ENCODE measurements around the gene PGBD2. TPM values are rescaled to one million over a fixed set of nuclear protein-coding genes. Genes with fewer than 3 reads are reported as not detected.
A peak's percentile ranks its signal among the peaks of the same experiment; 100 is the strongest.

PGBD2 gene
- polyA plus RNA-seq = 10 to 100 TPM in 1 of 3 donors, 1 to 10 TPM in 2; 6.7 to 12.4 (median 9.3) TPM

GRCh38 chr1:248906009-248906752 lies at the start of gene PGBD2:
TSS of gene PGBD2 (plus strand) at chr1:248906235. CDS start at chr1:248913863, 7,628 bp downstream.
- H3K4me1 Mint-ChIP-seq = peaks cover 37 to 52% of the 10 kb centered on the region in 2 donors
- H3K36me3 Mint-ChIP-seq = peaks cover 0 to 7% (median 0%) of the 10 kb centered on the region in 3 donors
- peak within 1 kb of the TSS; percentile 92 to 98 (median 98) for H3K4me3 Mint-ChIP-seq
- H3K9me3 Mint-ChIP-seq = no peaks in the 10 kb centered on the region
- peaks cover 0 to 9% (median 6%) of the 10 kb centered on the region in 3 donors for H3K27me3 Mint-ChIP-seq (ENCODE audit: low read depth in 3 of 3)
- DNase-seq = peak; percentile 94 to 95 (median 94)
- peak within 1 kb of the TSS; percentile 97 to 100 (median 99) for H3K27ac Mint-ChIP-seq

GRCh38 chr1:248857201-248857600 lies 48.8 kb upstream of the PGBD2 start:
- Mint-ChIP-seq H3K27me3 (ENCODE audit: low read depth in 3 of 3) (peaks cover 12 to 20% (median 16%) of the 10 kb centered on the region in 3 donors), H3K9me3 (no peaks in the 10 kb centered on the region), H3K36me3 (no peaks in the 10 kb centered on the region), H3K27ac (no peak overlapping the region), H3K4me3 (peak overlapping the region; percentile 81 to 96 (median 88)), H3K4me1 (peaks cover 31 to 43% of the 10 kb centered on the region in 2 donors)
- DNase-seq = no peak

DNA sequence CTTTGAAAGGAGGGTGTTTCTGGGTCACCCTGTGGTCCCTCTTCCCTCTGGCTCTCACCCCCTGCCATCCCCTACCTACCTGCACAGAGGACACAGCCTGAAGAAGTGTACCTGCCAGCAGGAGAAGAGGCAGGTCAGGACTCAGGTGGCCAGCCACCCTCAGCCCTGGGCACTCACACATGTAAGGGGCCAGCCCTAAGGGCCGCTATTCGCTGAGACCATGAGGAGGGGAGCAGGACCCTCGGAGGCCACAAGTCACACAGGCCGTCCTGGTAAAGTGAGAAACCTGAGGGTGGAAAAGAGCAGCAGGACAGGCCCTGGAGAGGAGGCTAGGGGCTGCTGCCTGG lies 48.3 kb upstream of the PGBD2 start:
- Mint-ChIP-seq H3K27ac (peak overlapping the region in 5 of 6 donors; percentile 5 to 97 (median 95)), H3K4me1 (peaks cover 36 to 49% of the 10 kb centered on the region in 2 donors), H3K9me3 (no peaks in the 10 kb centered on the region), H3K36me3 (no peaks in the 10 kb centered on the region), H3K27me3 (ENCODE audit: low read depth in 3 of 3) (peaks cover 12 to 20% (median 16%) of the 10 kb centered on the region in 3 donors), H3K4me3 (peak overlapping the region; percentile 81 to 96 (median 88))
- DNase-seq = no peak

GRCh38 chr1:248858096-248858890 lies 47.7 kb upstream of the PGBD2 start:
- Mint-ChIP-seq H3K9me3 (no peaks in the 10 kb centered on the region), H3K27me3 (ENCODE audit: low read depth in 3 of 3) (peaks cover 12 to 20% (median 16%) of the 10 kb centered on the region in 3 donors), H3K27ac (peak overlapping the region; percentile 77 to 99 (median 96)), H3K4me3 (peak overlapping the region; percentile 81 to 96 (median 88)), H3K36me3 (no peaks in the 10 kb centered on the region), H3K4me1 (peaks cover 40 to 53% of the 10 kb centered on the region in 2 donors)
- DNase-seq = peak in 1 of 3 donors; percentile 30

DNA sequence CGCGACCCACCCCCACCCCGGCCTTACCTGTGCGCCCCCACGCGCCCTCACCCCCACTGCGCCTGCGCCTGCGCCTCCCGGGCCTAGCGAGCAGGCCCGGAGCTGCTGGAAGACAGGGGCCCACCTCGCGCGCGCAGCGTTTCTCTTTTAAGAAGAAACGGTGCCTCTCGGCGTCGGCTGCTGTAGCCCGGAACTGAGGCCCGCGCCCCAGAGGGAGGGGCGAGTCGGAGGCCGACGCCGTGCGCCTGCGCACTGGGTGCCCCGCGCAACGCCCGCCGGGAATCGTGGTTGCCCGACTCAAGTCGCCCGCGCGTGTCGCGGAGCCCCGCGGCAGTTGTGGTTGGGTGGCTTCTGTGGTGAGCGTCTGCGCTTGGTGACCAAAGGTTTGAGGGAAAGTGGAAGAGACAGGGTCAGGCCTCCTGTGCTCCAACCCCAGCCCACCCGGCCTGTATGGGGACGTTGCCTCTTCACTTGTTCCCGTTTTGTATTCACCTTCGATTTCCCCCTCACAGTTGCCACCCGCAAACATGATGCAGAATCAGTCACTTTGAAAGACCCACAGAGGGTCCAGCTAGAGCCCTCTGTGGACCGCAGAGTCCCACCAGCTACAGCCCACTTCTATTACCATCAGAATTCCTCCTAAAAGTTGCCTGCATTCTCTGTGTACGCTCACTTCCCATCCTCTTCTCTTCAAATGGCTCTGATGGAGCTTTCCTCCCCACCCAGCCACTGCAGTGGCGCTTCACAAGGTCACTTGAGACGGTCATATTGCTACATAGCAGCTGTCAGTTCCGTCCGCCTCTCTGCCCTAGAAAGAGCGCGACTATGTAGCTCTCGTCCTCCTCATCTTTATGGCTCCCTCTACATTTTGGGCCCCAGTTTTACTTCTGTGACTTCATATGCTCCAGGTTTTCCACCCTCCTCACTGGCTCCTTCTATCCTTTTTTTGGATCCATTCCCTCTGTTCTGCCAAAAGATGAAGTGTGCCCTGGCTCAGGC lies 46.8 kb upstream of the PGBD2 start, which contains the start of gene ZNF692:
Gene ZNF692, minus strand, starts transcription at position 195 of the 999 bp plus-strand sequence. CDS start 776 bp downstream, outside the sequence.
- H3K27me3 Mint-ChIP-seq (ENCODE audit: low read depth in 3 of 3) = peaks cover 12 to 20% (median 18%) of the 10 kb centered on the region in 3 donors
- H3K27ac Mint-ChIP-seq = peak within 1 kb of the TSS; percentile 91 to 99 (median 96)
- DNase-seq = peak; percentile 97
- no peaks in the 10 kb centered on the region for H3K36me3 Mint-ChIP-seq
- peaks cover 46 to 61% of the 10 kb centered on the region in 2 donors for H3K4me1 Mint-ChIP-seq
- no peaks in the 10 kb centered on the region for H3K9me3 Mint-ChIP-seq
- H3K4me3 Mint-ChIP-seq = peak within 1 kb of the TSS; percentile 81 to 96 (median 88)

- no peak for DNase-seq
- no peaks in the 10 kb centered on the region for H3K9me3 Mint-ChIP-seq
- peaks cover 53 to 69% of the 10 kb centered on the region in 2 donors for H3K4me1 Mint-ChIP-seq
Measured at GRCh38 chr1:248860007-248860406, 46.0 kb upstream of the PGBD2 start.

DNA sequence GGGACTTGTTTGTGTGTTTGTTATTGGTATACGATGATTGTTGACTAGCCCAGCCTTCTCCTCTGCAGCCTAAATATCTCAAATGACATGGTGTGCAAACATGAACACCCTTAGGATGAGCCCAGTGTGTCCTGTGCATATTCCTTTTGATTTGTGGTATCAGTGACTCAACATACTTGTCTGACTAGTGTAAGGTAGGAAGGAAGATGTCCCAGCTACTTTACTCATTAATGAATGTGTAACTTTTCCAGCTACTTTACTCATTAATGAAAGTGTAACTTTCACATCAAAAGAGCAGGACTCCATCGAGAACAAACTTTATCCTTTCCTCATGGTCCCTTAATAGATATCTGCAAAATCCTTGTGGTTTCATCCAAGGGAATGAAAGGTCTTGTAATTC lies 44.4 kb upstream of the PGBD2 start:
- peaks cover 53 to 63% of the 10 kb centered on the region in 2 donors for H3K4me1 Mint-ChIP-seq
- H3K27me3 Mint-ChIP-seq (ENCODE audit: low read depth in 3 of 3) = peaks cover 10 to 20% (median 16%) of the 10 kb centered on the region in 3 donors
- no peaks in the 10 kb centered on the region for H3K36me3 Mint-ChIP-seq
- no peaks in the 10 kb centered on the region for H3K9me3 Mint-ChIP-seq
- peak overlapping the region in 4 of 6 donors; percentile 5 to 76 (median 42) for H3K27ac Mint-ChIP-seq
- DNase-seq = no peak
- H3K4me3 Mint-ChIP-seq = peak overlapping the region in 3 of 5 donors; percentile 55 to 90 (median 58)

More at GRCh38 chr1:248860007-248860406, 46.0 kb upstream of the PGBD2 start:
- peaks cover 12 to 20% (median 18%) of the 10 kb centered on the region in 3 donors for H3K27me3 Mint-ChIP-seq (ENCODE audit: low read depth in 3 of 3)
- H3K36me3 Mint-ChIP-seq = no peaks in the 10 kb centered on the region
- peak overlapping the region; percentile 91 to 99 (median 96) for H3K27ac Mint-ChIP-seq
- peak overlapping the region; percentile 81 to 96 (median 88) for H3K4me3 Mint-ChIP-seq

GRCh38 chr1:248862695-248862997 lies 43.4 kb upstream of the PGBD2 start:
- no peak for DNase-seq
- peak overlapping the region; percentile 81 to 93 (median 90) for H3K4me3 Mint-ChIP-seq
- no peaks in the 10 kb centered on the region for H3K36me3 Mint-ChIP-seq
- peaks cover 10 to 20% (median 18%) of the 10 kb centered on the region in 3 donors for H3K27me3 Mint-ChIP-seq (ENCODE audit: low read depth in 3 of 3)
- peaks cover 50 to 57% of the 10 kb centered on the region in 2 donors for H3K4me1 Mint-ChIP-seq
- peak overlapping the region; percentile 79 to 94 (median 88) for H3K27ac Mint-ChIP-seq
- H3K9me3 Mint-ChIP-seq = no peaks in the 10 kb centered on the region

DNA sequence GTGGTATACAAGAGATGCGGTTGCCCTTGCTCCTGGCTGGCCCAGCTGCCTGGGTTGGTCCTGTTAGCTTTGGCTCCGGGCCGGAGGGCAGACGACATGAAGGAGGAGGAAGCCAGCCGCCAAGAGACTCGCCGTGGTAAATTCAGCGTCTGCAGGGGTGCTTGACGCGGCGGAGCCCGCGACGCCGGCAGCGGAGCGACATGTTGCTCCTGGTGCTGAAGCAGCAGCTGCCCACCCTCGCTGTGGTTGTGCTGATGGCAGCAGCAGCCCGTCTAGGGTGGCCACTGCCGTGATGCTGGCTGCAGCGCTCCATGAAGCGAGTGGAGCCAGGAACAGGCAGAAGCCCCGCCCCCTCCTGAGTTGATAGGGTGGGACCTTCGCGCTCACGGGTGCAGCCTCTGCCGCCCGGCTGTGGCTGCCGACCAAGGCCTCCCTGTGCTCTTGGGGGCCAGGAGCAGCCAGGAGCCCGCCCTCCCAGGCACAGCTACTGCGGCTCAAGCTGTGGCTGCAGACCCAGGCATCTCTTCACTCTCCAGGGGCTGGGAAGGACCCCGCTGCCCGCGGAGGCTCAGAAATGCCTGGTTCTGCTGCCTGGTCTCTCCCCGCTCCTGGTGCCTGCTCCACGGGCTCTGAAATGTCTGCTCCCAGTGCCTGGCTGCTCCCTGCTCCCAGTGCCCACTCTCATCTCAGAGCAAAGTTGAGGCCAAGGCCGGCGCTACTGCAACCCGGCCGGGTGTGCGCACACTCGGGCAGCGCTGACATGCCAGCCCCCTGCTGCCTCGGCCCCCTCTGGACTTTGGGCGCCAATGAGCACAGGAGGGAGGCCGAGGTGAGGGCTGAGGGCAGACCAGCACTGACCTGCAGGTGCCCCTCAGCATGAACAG lies 42.8 kb upstream of the PGBD2 start:
- peaks cover 10 to 18% (median 16%) of the 10 kb centered on the region in 3 donors for H3K27me3 Mint-ChIP-seq (ENCODE audit: low read depth in 3 of 3)
- DNase-seq = peak; percentile 82 to 85 (median 85)
- no peaks in the 10 kb centered on the region for H3K36me3 Mint-ChIP-seq
- peak overlapping the region; percentile 81 to 93 (median 91) for H3K4me3 Mint-ChIP-seq
- no peaks in the 10 kb centered on the region for H3K9me3 Mint-ChIP-seq
- H3K27ac Mint-ChIP-seq = peak overlapping the region; percentile 84 to 96 (median 92)
- peaks cover 45 to 55% of the 10 kb centered on the region in 2 donors for H3K4me1 Mint-ChIP-seq

DNA sequence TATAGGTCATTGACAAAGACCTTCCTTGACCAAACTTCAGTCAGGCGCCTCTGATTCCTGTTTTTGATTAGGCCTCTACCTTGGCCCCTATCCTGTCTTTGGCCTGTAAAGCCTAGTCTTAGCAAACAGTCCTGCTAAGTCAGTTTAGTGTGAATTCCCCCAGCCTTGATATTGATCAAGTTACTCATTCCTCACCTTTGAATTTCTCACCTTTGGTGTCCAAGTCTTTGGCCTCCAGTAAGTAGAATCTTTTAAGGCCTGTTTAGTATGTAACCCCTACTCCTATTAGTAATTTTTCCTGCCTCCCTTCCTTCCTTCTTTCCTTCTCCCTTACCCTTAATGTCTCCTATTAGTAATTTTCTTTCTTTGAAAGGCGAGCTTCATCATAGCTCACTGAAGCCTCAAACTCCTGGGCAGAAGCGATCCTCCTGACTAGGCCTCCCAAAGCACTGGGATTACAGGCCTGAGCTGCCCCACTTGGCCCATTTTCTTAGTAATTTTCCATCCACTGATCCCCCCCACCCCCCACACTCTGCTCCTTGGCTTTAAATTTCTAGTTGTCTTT lies 34.1 kb upstream of the PGBD2 start:
- H3K27ac Mint-ChIP-seq = peak overlapping the region in 4 of 6 donors; percentile 67 to 100 (median 78)
- H3K27me3 Mint-ChIP-seq (ENCODE audit: low read depth in 3 of 3) = peaks cover 14 to 30% (median 28%) of the 10 kb centered on the region in 3 donors
- peaks cover 28 to 46% of the 10 kb centered on the region in 2 donors for H3K4me1 Mint-ChIP-seq
- peak overlapping the region in 4 of 5 donors; percentile 36 to 68 (median 54) for H3K4me3 Mint-ChIP-seq
- no peaks in the 10 kb centered on the region for H3K36me3 Mint-ChIP-seq
- no peak for DNase-seq
- H3K9me3 Mint-ChIP-seq = peaks cover 0 to 10% (median 4%) of the 10 kb centered on the region in 6 donors

DNA sequence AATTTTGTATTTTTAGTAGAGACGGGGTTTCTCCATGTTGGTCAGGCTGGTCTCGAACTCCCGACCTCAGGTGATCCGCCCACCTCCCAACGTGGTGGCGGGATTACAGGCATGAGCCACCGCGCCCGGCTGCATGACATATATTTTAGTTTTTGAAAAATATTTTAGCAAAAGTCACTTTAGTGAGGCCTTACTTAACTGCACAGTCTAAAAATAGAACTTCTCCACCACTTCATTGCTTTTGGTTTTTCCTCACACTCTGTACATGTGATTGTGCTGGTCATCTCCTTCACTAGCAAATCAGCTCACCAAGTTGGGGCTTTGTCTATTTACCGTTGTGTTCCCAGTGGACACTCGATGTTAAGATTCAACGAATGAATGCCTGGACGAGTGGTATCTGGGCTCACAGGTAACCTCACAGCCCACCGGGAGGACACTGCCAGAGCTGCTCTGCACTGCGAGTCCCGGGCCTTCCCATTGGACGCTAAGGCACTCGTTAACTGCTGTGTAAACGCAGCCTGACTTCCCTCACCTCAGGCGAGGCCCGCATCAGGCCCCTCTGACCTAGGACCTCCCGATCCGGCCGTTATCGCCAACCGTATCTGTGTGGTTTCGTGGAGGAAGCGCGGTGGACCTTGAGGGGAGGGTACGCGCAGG lies 33.2 kb upstream of the PGBD2 start:
- Mint-ChIP-seq H3K4me1 (peaks cover 28 to 47% of the 10 kb centered on the region in 2 donors), H3K27me3 (ENCODE audit: low read depth in 3 of 3) (peaks cover 14 to 30% (median 29%) of the 10 kb centered on the region in 3 donors), H3K4me3 (peak overlapping the region; percentile 96 to 99 (median 97)), H3K27ac (peak overlapping the region; percentile 98 to 100 (median 100)), H3K9me3 (peaks cover 0 to 10% (median 4%) of the 10 kb centered on the region in 6 donors), H3K36me3 (no peaks in the 10 kb centered on the region)
- DNase-seq = peak in 1 of 3 donors; percentile 31

Measured in immature natural killer cell (primary cell).